GM19452 (cell line): ENCODE data around the gene EPB41L1.

ENCODE experiments used
- ATAC-seq: cut with Tn5 transposase; IDR thresholded peaks from one replicate; pipeline ENCODE4 v1.9.1; 2021; ENCODE audit not compliant: unreplicated experiment

The EPB41L1 gene

DNA sequence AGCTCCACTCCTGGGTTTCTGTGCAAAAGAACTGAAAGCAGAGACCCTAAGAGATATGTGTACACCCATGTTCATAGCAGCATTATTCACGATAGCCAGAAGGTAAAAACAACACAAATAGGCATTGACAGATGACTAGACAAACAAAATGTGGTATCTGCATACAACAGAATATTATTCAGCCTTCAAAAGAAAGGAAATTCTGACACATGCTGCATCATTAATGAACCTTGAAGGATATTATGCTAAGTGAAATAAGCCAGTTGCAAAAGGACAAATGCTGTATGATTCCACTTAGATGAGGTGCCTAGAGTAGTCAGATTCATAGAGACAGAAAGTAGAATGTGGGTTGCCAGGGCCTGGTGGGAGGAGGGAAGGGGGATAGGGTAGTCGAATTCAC, 99.5 kb downstream of the EPB41L1 start:
- no peak for ATAC-seq

DNA sequence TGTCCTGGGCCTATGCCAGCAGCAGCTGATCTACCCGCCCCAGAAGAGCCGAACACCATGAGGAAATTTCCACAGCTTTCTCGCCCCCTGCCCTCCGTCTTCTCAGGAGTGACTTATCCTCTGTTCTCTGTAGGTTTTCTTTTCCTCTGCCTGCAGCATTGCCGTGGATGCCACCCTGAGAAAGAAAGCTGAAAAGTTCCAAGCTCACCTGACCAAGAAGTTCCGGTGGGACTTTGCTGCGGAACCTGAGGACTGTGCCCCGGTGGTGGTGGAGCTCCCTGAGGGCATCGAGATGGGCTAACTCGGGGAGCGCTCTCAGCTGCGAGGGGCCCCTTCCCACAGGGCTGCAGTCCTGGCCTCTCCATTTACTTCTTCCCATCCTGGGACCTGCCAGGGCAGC, 100.9 kb downstream of the EPB41L1 start:
- ATAC-seq = no peak

DNA sequence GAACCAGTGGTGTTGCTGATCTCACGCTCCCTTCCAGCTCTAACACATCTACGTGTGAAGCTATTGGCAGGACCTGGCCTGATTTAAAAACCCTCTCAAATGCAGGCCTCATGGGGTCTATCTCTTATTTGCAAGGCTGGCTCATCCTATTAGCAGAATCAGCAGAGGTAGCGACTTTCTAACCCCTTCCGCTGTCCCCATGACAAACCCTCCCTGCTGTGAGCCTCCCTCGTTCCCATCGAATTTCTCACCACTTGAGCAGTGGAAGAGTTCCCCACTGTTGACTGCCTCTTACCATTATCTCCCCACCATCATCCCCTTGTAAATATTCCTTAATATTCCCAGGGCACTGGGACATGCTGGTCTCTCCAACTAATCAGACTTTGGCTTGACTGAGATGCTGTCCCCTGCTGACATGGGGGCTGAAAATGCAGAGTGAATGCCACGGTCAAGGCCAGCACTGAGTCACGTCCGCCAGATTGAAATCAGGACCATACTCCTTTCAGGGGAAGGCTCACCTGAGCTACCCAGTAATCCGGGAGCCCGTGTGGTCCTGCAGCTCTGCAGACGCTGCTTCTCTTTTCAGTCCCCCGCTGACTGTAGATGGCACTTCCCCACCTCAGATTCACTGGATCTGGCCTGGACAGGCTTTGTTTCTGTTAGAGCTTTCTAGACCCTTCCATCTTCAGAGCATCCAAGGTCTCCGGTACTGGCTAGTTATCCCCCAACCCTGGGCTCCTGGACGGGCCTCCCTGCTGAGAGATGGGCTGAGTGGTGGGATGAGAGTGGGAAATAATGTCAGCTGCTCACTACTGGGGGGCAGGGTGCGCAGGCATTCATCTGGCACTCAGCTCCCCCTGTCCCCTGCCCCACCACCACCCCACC, 104.9 kb downstream of the EPB41L1 start:
- ATAC-seq = no peak

DNA sequence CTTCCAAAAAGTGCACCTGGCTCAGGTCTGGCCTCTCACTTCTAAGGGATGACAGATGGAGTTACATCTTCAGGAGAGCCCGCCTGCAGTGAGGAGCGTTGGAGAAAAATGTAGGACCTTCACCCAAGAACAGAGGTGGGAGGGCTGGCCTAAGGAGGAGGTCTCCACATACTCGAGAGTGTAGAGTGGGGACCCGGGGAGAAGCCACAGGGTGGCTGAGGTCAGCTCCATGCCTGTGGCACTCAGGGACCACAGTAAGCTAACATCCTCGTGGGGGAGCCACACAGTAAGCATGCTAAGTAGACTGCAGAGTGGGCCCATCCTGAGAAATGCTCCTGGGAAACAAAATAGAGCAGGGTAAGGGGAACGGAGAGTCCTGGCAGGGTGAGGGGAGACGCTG, 105.8 kb downstream of the EPB41L1 start:
- ATAC-seq = no peak

DNA sequence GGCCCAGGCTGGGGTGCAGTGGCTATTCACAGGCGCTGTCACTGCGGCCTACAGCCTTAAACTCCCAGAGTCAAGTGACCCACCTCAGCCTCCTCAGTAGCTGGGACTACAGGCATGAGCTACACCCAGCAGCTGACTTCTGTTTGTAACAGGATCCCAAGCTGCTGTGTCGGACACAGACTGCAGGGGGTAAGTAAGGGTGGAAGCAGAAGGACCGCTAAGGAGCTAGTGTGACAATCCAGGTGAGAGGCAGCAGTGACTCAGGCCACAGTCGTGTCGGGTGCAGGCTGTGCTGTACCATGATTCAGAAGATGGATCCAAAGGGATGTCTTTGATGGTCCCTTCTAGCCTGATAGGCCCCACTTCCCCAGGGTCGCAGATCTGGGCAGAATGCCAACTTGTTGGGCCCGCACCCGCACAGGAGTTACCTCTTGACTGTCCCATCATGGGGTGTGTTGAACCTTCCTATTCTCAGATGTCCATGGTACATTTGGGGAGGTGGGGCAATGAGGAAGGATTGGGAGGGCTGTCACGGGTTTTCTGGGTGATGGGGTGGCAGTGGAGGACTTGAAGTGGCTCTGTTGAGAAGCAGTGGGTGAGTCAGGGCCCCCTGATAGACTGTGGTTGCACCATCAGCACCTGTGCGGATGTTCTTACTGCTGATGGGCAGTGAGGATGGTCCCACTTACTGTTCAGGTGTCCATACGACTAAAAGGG, 107.0 kb downstream of the EPB41L1 start:
- no peak for ATAC-seq

DNA sequence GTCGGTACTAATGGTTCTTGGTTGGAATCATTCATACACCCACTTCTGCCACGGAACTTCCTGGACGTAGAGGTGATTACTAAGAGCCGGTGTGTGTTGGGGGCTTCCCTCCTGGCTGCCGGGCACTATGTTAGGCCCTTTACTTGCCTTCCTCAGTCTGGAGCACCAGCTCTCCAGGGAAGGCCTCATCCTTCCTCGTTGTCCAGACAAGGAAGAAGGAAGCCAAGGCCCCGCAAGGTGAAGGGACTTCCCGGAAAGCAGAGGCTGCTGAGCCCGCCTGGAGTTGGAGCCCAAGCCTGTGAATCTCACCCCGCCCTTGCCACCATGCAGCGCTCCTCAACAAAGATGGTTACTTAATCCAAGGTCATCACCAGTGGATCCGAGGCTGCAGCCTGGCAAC, 107.9 kb downstream of the EPB41L1 start:
- ATAC-seq = no peak

DNA sequence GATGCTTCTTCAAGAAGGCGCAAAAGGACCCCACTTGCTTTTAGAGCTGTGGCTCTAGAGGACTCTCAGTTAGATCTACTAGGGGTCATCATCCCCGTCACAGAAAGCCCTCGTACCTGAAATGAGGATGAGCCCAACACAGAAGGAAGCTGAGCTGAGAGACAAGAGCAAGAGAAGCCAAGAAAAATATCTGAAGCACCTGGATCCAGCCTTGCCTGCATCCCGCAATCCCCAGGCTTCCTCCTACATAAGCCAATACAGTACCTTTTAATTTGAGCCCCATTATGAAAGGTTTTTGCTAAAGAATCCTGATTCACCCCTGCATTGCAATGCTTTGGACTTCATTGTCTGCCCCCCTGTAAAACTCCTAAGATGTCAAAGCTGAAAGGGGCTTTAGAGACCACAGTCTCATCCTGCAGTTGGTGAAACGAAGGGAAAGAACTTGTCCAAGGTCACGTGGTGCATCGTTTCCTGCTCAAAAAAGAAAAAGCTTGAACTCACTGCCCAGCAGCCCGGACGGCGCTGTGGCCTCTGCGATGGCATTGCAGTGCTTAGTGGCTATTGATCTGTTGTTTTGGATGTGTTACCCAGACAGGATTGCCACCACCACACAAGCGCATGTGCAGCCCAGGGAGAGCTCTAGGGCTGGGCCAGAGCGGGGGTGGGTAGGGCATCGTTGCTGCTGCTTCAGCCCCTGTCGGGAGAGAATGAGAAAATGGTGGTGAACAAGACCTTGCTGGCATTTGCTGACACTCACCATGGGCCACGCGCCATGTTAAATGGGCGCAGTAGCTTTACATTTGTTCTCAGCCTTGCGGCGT, 110.1 kb downstream of the EPB41L1 start:
- no peak for ATAC-seq

DNA sequence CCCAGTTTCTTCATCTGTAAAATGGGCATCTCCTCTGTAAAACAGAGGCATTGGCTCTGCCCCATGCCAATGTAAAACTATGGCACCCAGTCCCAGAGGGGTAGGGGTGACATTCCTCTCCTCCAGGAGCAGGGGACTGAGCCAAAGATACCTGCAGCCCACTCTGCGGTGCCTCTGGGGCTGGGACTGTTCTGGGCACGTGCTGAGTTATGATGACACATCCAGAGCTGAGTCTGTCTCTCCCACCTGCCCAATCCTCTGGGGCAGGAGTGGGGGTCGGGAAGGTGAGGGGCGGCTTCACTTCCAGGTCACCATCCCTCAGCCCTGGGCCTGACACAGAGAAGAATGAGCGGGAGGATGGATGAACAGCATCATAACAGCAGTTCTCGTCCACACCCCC, 111.6 kb downstream of the EPB41L1 start:
- ATAC-seq = no peak

DNA sequence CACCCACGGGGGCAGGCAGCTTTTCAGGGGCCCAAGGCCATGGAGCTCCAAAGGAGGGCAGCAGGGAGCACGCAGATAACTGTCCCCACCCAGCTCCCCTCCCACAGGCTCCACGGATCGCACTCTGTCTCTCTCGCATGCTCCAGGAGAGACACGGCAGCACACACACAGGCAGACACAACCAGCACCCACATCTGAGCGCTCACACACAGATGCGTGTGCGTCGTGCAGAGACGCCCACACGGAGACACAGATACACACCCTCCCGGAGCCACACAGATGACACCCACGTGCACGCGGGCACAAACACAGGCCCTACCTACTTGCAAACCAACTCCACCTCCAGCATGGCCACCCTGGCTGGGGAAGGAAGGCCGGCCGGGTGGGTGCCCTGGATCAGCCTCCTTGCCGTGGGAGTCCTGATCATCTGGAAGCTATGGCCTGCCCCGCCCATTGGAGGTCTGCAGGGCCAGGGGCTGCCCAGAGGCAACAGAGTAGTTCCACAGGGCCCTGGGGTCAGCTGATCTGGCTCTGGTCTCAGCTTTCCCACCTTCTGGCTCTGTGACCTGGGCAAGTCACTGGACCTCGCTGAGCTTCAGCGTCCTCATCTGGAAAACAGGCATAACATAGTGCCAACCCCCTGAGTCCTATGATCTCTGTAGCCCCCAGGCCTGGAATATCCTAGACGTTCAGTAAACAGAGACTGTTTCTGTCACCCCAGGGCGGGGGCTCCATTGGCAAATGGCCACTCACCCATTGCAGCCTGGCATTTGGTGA, 113.3 kb downstream of the EPB41L1 start:
- no peak for ATAC-seq

DNA sequence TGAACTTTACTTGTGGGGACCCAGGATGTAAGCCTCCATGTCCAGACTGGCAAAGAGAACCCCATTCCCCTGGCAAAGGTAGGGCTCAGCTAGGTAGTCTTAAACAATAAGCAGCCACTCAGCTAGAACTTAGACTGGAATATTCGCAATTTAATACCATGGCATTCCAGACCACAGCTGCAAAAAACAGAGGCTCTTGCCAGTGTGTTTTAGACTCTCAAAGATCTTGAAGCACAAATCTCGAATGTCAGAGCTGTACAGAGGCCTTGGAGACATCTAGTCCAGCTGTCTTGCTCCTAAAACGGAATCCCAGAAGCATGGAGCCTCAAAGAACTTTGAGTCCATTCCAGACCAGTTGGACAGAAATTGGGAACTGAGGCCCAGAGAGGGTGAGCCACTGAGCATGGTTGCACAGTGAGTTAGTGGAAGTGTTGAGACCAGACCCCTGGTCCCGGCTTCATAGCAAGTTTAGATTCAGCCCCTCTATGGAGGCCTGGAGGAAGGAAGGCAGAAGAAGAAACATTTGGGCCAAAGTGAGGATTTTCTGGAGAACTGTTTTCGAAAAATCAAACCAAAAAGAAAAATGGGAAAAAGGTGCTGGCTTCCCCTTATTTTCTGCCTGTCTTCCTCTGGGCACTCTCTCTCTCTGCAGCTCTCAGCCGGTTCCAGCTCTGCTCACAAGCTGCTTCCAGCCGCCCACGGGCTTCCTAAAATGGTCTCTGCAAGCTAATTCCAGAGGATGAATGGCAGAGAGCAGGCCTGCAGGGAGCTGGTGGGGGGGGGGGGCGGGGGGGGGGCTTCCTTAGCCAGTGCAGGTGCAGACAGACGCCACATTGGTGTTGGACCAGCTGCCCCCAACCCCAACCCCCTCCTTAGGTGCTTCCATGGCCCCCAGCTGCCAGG, 114.2 kb downstream of the EPB41L1 start:
- no peak for ATAC-seq

DNA sequence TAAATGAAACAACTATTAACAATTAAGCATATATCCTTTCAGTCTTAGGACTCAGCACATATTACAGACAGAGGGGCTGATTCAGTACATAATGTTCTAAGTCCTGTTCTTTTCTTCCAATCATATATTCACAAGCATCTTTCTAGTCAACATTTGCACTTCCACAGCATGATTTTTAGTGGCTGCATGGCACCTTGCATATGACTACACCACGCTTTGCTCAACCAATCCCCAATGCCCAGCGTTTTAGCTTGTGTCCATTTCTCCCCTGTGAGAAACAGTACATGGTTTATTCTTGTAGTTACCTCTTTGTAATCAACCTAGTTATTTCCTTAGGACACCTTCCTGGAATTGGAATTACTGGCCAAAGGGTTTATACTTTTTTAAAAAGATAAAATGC, 115.0 kb downstream of the EPB41L1 start:
- ATAC-seq = no peak

DNA sequence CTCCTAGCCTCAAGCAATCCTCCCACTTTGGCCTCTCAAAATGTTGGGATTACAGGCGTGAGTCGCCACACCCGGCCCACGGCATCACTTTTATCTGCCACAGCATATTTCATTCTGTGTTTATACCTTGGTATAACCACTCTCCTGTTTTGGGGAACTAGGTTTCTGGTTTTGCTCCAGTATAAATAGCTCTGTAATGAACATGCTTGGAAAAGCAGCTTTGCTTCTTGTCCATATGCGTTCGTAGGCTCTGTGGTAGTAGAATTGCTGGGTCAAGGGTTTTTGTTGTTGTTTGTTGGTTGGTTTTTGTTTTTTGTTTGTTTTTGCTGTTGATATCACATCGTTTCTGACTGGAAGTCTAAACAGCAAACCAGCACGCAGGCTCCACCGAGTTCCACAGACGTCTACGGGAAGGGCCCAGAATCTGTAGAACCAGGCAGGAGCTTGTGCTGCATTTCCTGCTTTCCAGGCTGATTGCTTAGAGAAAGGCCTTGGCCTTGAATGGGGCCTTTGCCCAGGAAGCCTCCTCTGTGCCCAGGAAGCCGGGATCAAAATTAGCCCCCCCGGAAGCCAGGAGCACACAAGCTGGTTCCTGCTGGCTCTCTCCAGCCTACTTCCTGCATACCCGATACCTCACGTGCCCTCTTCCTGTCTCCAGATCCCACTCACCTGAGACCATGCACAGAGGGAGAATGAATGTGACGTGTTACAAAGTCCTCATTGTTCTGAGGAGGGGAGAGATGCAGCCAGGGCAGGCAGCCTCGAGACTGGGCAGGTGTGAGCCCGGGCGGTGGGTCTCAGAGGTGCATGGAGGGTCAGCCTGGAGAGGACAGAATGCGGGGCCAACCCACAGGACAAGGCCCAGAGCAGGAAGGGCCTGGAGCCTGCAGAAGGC, 116.5 kb downstream of the EPB41L1 start:
- ATAC-seq = no peak

DNA sequence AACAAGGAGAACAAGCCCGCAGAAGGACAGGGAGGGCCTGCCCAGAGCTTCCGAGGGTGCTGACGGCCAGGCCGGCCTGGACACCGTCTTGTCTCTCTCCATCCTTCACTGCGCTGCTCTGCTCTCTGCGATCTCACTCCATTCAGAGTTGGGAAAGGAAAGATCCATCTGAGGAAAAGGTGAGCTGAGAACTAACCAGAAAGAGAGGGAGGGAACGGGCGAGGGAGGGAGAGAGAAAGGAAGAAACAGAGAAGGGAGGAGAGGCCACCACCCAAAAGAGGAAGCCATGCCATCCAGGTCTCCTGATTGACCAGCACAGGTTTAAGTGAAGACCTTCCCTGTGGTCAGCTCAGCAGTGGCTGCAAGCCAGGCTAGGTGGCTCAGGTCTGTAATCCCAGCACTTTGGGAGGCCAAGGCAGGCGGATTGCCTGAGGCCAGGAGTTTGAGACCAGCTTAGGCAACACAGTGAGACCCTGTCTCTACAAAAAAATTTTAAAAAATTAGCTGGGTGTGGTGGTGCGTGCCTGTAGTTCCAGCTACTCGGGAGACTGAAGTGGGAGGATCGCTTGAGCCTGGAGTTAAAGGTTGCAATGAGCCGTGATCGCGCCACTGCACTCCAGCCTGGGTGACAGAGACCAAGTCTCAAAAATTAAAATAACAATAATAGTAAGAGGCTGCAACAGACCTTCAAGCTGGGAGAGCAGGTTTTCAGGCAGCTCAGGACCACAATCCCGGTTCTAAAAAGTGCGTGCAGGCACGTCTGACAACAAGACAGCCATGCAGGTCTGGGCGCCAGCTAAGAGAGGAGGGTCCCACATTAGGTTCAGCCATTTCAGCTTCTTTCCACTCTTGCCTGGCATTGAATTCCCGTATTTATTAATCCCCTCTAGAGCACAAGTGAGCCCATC, 117.4 kb downstream of the EPB41L1 start:
- ATAC-seq = no peak

DNA sequence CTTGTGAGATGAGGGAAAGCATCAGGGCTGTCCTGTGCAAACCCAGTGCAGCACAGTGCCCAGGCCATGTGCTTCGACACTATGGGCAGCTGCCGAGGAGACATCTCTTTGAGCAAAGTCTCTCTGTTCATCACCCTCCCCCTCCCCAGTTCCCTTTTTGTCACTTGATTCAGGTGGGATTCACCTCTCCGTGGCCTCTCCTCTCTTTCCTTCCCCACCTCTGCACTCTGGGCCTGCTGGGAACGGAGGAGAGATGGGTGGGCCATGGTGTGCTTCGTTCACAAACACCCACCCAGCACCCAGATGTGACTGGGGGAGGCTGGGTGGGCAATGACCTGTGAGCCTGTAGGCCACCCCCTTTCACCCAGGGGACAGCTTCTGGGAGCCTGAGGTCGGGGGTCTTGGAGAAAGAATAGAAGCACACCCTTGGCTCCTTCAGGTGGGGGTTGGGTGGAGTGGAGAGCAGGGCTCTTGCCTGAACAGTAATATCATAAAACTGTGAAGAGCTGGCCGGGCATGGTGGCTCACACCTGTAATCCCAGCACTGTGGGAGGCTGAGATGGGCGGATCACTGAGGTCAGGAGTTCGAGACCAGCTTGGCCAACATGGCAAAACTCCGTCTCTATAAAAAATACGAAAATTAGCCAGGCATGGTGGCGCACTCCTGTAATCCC, 118.1 kb downstream of the EPB41L1 start:
- no peak for ATAC-seq

DNA sequence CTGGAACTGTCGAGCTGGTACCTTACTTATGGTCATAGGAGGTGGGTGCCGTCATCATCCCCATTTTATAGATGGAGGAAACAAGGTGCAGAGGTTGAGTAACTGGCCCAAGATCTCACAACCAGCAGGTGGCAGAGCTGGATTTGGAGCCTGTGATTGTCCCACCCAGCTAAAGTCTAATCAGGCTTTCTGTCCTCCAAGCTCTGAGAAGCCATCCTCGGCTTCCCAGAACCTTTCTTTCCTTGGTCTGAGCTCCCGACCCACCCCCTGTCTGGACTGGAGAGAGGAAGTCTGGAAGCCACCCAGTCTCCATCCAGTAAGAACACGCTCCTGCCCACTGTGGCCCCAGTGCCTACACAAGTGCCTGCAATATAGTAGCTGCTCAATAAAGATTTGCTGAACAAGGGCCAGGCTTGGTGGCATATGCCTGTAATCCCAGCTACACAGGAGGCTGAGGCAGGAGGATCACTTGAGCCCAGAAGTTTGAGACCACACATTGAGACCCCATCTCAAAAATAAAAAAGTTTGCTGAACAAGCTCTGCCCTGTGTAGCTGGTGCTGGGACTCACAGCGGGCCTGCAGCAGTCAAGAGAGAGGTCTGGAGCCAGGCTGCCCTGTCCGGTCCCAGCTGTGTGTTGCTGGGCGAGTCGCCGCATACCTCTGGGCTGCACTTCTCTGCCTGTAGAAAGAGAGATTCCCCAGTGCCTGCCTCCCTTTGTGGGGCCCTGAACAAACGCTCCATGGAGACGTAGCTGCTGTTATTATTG, 119.1 kb downstream of the EPB41L1 start:
- ATAC-seq = no peak

DNA sequence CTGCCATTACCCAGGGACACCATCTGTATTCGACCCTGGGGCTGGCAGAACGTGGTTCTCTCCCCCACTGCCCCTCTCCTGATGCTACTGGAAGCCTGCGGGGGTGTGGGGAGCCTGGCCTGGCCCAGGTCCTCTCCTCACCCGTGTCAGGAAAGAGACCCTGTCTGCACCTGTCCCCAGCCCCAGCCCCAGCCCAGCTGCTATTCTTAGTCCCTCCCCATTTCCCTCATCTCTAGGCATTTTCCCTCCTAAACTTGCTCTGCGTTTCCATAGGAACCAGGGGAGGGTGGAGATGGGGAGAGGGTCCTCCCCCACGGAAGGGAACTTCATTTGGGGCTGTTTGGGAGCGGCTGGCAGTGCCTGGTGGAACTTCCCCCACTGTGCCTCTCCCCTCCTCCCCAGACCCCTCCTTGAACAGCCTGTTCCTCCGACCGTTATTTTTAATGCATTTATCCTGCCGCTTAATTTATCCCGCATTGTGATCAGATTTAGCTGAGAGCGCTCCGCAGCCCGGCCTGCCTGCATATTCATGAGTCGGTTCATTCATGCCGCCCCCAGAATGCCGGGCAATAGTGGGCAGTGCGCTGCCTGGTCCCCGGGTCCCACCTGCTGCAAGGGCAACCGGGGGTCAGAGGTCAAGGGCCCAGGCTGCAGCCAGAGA, 119.8 kb downstream of the EPB41L1 start:
- ATAC-seq = no peak
